HG03520 (cell line): ENCODE data around the gene TNFRSF19.

Experiments
- ATAC-seq: cut with Tn5 transposase; IDR thresholded peaks from one replicate; pipeline ENCODE4 v1.9.1; 2021; ENCODE audit warnings: mild to moderate bottlenecking, moderate library complexity; ENCODE audit not compliant: unreplicated experiment

TNFRSF19 gene

GRCh38 chr13:23679220-23679619, 109.0 kb downstream of the TNFRSF19 start:
- no peak for ATAC-seq

- ATAC-seq: no peak
These were observed 110.8 kb downstream of the TNFRSF19 start for GRCh38 chr13:23680845-23681669.

GRCh38 chr13:23683084-23683483, 112.9 kb downstream of the TNFRSF19 start:
- ATAC-seq: no peak

- no peak for ATAC-seq
These were observed 114.4 kb downstream of the TNFRSF19 start for GRCh38 chr13:23684647-23685046.

GRCh38 chr13:23685416-23685815, 115.2 kb downstream of the TNFRSF19 start:
- no peak for ATAC-seq

- no peak for ATAC-seq
These were observed 116.7 kb downstream of the TNFRSF19 start for GRCh38 chr13:23686948-23687347.

- ATAC-seq: no peak
These were observed 117.4 kb downstream of the TNFRSF19 start for GRCh38 chr13:23687614-23688013.

- ATAC-seq: no peak
These were observed 118.1 kb downstream of the TNFRSF19 start for GRCh38 chr13:23688336-23688735.

- ATAC-seq: no peak
These were observed 120.5 kb downstream of the TNFRSF19 start for GRCh38 chr13:23690668-23691067.

- ATAC-seq: no peak
These were observed 122.6 kb downstream of the TNFRSF19 start for GRCh38 chr13:23692816-23693215.

- ATAC-seq: no peak
These were observed 125.0 kb downstream of the TNFRSF19 start for GRCh38 chr13:23695196-23695595.

GRCh38 chr13:23695711-23696464, 125.7 kb downstream of the TNFRSF19 start:
- peak; percentile 75 for ATAC-seq

- ATAC-seq: no peak
These were observed 126.4 kb downstream of the TNFRSF19 start for GRCh38 chr13:23696610-23697009.

GRCh38 chr13:23697772-23698313, 127.6 kb downstream of the TNFRSF19 start:
- ATAC-seq: no peak

- ATAC-seq: no peak
These were observed 129.1 kb downstream of the TNFRSF19 start for GRCh38 chr13:23699271-23699670.

- ATAC-seq: no peak
These were observed 131.0 kb downstream of the TNFRSF19 start for GRCh38 chr13:23701186-23701585.

- ATAC-seq: no peak
These were observed 131.4 kb downstream of the TNFRSF19 start for GRCh38 chr13:23701636-23702035.

GRCh38 chr13:23703246-23703860, 133.1 kb downstream of the TNFRSF19 start:
- ATAC-seq: no peak

GRCh38 chr13:23705583-23705982, 135.4 kb downstream of the TNFRSF19 start:
- no peak for ATAC-seq

GRCh38 chr13:23707674-23708073, 137.5 kb downstream of the TNFRSF19 start:
- no peak for ATAC-seq

- no peak for ATAC-seq
These were observed 139.3 kb downstream of the TNFRSF19 start for GRCh38 chr13:23709536-23709935.
